HG02970 (cell line): ENCODE measurements around the gene MRPS2.
"Not testable (repeated sequence)": the region's sequence is repeated elsewhere in the genome, so short reads cannot be mapped to it uniquely, and the experiment has no call there.

Source experiments
- ATAC-seq: cut with Tn5 transposase; IDR thresholded peaks from one replicate; pipeline ENCODE4 v1.9.1; 2021; ENCODE audit warnings: mild to moderate bottlenecking, moderate library complexity, moderate number of reproducible peaks; ENCODE audit not compliant: unreplicated experiment, low FRiP score

MRPS2 gene

GRCh38 chr9:135513351-135513846 is 12.9 kb downstream of the MRPS2 start:
- no peak for ATAC-seq

- ATAC-seq = not testable (repeated sequence)
Observed at GRCh38 chr9:135513906-135514305, 13.4 kb downstream of the MRPS2 start.

GRCh38 chr9:135514342-135515082 is 14.0 kb downstream of the MRPS2 start:
- no peak for ATAC-seq

GRCh38 chr9:135515083-135515951 is 14.8 kb downstream of the MRPS2 start:
- ATAC-seq = no peak

GRCh38 chr9:135516132-135516860 is 15.8 kb downstream of the MRPS2 start:
- no peak for ATAC-seq

GRCh38 chr9:135517407-135517822 is 16.9 kb downstream of the MRPS2 start:
- no peak for ATAC-seq

- no peak for ATAC-seq
Observed at GRCh38 chr9:135519179-135519971, 18.9 kb downstream of the MRPS2 start.

- ATAC-seq = no peak
Observed at GRCh38 chr9:135520916-135521607, 20.6 kb downstream of the MRPS2 start, which contains the start of gene LCN1. TSS of gene LCN1 (plus strand) at chr9:135521440. CDS start at chr9:135521498, 58 bp downstream.

- no peak for ATAC-seq
Observed at GRCh38 chr9:135521608-135522095, 21.2 kb downstream of the MRPS2 start.

- no peak for ATAC-seq
Observed at GRCh38 chr9:135522137-135522877, 21.8 kb downstream of the MRPS2 start.

- ATAC-seq = no peak
Observed at GRCh38 chr9:135522931-135523330, 22.4 kb downstream of the MRPS2 start.

GRCh38 chr9:135523521-135524129 is 23.1 kb downstream of the MRPS2 start:
- no peak for ATAC-seq

GRCh38 chr9:135524130-135524861 is 23.8 kb downstream of the MRPS2 start:
- ATAC-seq = no peak

- no peak for ATAC-seq
Observed at GRCh38 chr9:135525241-135526088, 25.0 kb downstream of the MRPS2 start.

- ATAC-seq = no peak
Observed at GRCh38 chr9:135526089-135526729, 25.7 kb downstream of the MRPS2 start.
